H1 (cell line): ENCODE results near the gene ANKLE1. TPM values are rescaled to one million over a fixed set of nuclear protein-coding genes. Genes with fewer than 3 reads are reported as not detected.

ENCODE experiments used
- CTCF ChIA-PET: fragments of 300-600 bp; sonication (Branson Sonifier 250); formaldehyde crosslinking; loops from one replicate; lab custom pipeline; 2021; ENCODE audit not compliant: partially characterized antibody; lab: Charles Lee
- POLR2A ChIA-PET: fragments of 300-600 bp; sonication (Branson Sonifier 250); formaldehyde crosslinking; loops from one replicate; lab custom pipeline; 2021; ENCODE audit warnings: inconsistent platforms; ENCODE audit not compliant: partially characterized antibody; lab: Charles Lee
- DNase-seq, 2 experiments: peaks; one replicate each; pipeline versions ENCODE4 v3.0.0 to v3.0.0-alpha.2; 2010 to 2022; ENCODE audit warnings: low spot score in 2 of 2, low read depth in 1 of 2, mixed read lengths in 1 of 2
- FAIRE-seq: peaks from 2 replicates; lab custom pipeline; 2011; peaks lifted over from hg19 to GRCh38; lab: Jason Lieb, UNC
- H2AFZ ChIP-seq: 2 replicates; pipeline ENCODE4 v1.8.1; 2012; ENCODE audit warnings: low read length, inconsistent platforms
- H2AK5ac ChIP-seq: 2 replicates; pipeline ENCODE4 v1.6.1; 2013; ENCODE audit warnings: low read depth, low read length
- H2BK120ac ChIP-seq: replicated peaks from 2 replicates; pipeline ENCODE3; 2013; ENCODE audit warnings: low read depth, low read length, inconsistent platforms
- H2BK12ac ChIP-seq: 2 replicates; pipeline ENCODE4 v1.6.1; 2013; ENCODE audit warnings: low read depth, low read length
- H2BK15ac ChIP-seq: 2 replicates; pipeline ENCODE4 v1.6.1; 2013; ENCODE audit warnings: low read length
- H2BK20ac ChIP-seq: 2 replicates; pipeline ENCODE4 v1.6.1; 2013; ENCODE audit warnings: low read length
- H2BK5ac ChIP-seq: 2 replicates; pipeline ENCODE4 v1.6.1; 2013; ENCODE audit warnings: low read depth, low read length
- H3K14ac ChIP-seq: 2 replicates; pipeline ENCODE4 v1.6.1; 2013; ENCODE audit warnings: inconsistent platforms; ENCODE audit not compliant: insufficient read length
- H3K18ac ChIP-seq: 2 replicates; pipeline ENCODE4 v1.6.1; 2013; ENCODE audit warnings: low read length; ENCODE audit errors: extremely low read depth
- H3K23ac ChIP-seq: 2 replicates; pipeline ENCODE4 v1.6.1; 2013; ENCODE audit warnings: inconsistent platforms; ENCODE audit not compliant: insufficient read length
- H3K23me2 ChIP-seq: 2 replicates; pipeline ENCODE4 v1.6.1; 2013; ENCODE audit warnings: low read depth, low read length
- H3K27ac ChIP-seq: 2 replicates; pipeline ENCODE4 v1.6.1; 2011; ENCODE audit warnings: low read depth, low read length, inconsistent platforms
- H3K27me3 ChIP-seq, 4 experiments: replicated peaks in 1 of 4; 1 replicate in 1 of 4; 2 replicates in 3 of 4; pipeline versions ENCODE4 v1.6.1 to v1.8.1; 2011 to 2013; ENCODE audit warnings: low read length in 3 of 4, mild to moderate bottlenecking in 3 of 4, inconsistent platforms in 2 of 4, mixed read lengths in 2 of 4, moderate library complexity in 1 of 4; ENCODE audit not compliant: control insufficient read depth in 3 of 4, insufficient read depth in 3 of 4; ENCODE audit errors: extremely low read depth in 1 of 4
- H3K36me3 ChIP-seq, 4 experiments: 2 replicates each; pipeline versions ENCODE4 v1.6.1 to v1.8.1; 2011 to 2013; ENCODE audit warnings: mild to moderate bottlenecking in 4 of 4, low read length in 3 of 4, moderate library complexity in 2 of 4, control low read depth in 1 of 4, inconsistent platforms in 1 of 4; ENCODE audit not compliant: insufficient read depth in 4 of 4, control insufficient read depth in 2 of 4
- H3K4ac ChIP-seq: replicated peaks from 2 replicates; pipeline ENCODE3; 2013; ENCODE audit warnings: low read length, low read depth, mixed read lengths, inconsistent platforms; ENCODE audit not compliant: insufficient read length
- H3K4me1 ChIP-seq, 4 experiments: replicated peaks in 1 of 4; 1 replicate in 1 of 4; 2 replicates in 3 of 4; pipeline versions ENCODE4 v1.6.1 to v1.8.1; 2011 to 2013; ENCODE audit warnings: low read length in 3 of 4, inconsistent platforms in 2 of 4, mixed read lengths in 1 of 4; ENCODE audit not compliant: insufficient read depth in 4 of 4, control insufficient read depth in 3 of 4
- H3K4me2 ChIP-seq, 2 experiments: 2 replicates each; pipeline versions ENCODE4 v1.6.1 to v1.8.1; 2011 to 2013; ENCODE audit warnings: low read depth in 2 of 2, low read length in 2 of 2, control low read depth in 1 of 2, inconsistent platforms in 1 of 2, mild to moderate bottlenecking in 1 of 2; ENCODE audit not compliant: insufficient read depth in 1 of 2
- H3K4me3 ChIP-seq, 4 experiments: fragments of 200-600, 300-600 bp in 1 of 4; sonication (generic), shearing (Covaris generic), sonication (Bioruptor Twin) in 1 of 4; 2 replicates each; pipeline versions ENCODE4 v1.5.1 to v1.8.1; 2011 to 2016; ENCODE audit warnings: low read length in 4 of 4, low read depth in 3 of 4, control low read depth in 2 of 4, inconsistent platforms in 2 of 4, mild to moderate bottlenecking in 2 of 4, mixed read lengths in 1 of 4, moderate library complexity in 1 of 4; ENCODE audit not compliant: insufficient read depth in 2 of 4; ENCODE audit errors: extremely low read depth in 1 of 4
- H3K56ac ChIP-seq: replicated peaks from 2 replicates; pipeline ENCODE3; 2013; ENCODE audit warnings: low read depth, mild to moderate bottlenecking, mixed read lengths, low read length, inconsistent platforms; ENCODE audit not compliant: insufficient read length
- H3K79me1 ChIP-seq: 2 replicates; pipeline ENCODE4 v1.6.1; 2013; ENCODE audit warnings: low read depth, low read length, control low read depth
- H3K79me2 ChIP-seq, 2 experiments: 2 replicates each; pipeline versions ENCODE4 v1.6.1 to v1.8.1; 2012 to 2013; ENCODE audit warnings: low read length in 2 of 2, mild to moderate bottlenecking in 2 of 2, inconsistent platforms in 1 of 2; ENCODE audit not compliant: insufficient read depth in 2 of 2, control insufficient read depth in 1 of 2
- H3K9ac ChIP-seq, 4 experiments: replicated peaks in 1 of 4; 1 replicate in 1 of 4; 2 replicates in 3 of 4; pipeline versions ENCODE4 v1.6.1 to v1.8.1; 2011 to 2013; ENCODE audit warnings: low read depth in 3 of 4, low read length in 3 of 4, control low read depth in 2 of 4, mild to moderate bottlenecking in 2 of 4, moderate library complexity in 2 of 4, inconsistent platforms in 1 of 4; ENCODE audit errors: extremely low read depth in 1 of 4
- H3K9me3 ChIP-seq, 2 experiments: 2 replicates each; pipeline versions ENCODE4 v1.6.1 to v1.8.1; 2012 to 2013; ENCODE audit warnings: mild to moderate bottlenecking in 2 of 2, moderate library complexity in 2 of 2, control low read depth in 1 of 2, inconsistent platforms in 1 of 2, low read depth in 1 of 2, low read length in 1 of 2, mixed read lengths in 1 of 2; ENCODE audit not compliant: insufficient read depth in 2 of 2
- H4K20me1 ChIP-seq, 2 experiments: replicated peaks in 1 of 2; 2 replicates each; pipeline versions ENCODE3 to v1.8.1; 2011 to 2013; ENCODE audit warnings: inconsistent platforms in 2 of 2, low read length in 2 of 2, mild to moderate bottlenecking in 1 of 2; ENCODE audit not compliant: insufficient read depth in 2 of 2, control insufficient read depth in 1 of 2
- H4K5ac ChIP-seq: 2 replicates; pipeline ENCODE4 v1.6.1; 2013; ENCODE audit warnings: low read length, low read depth, mixed read lengths, inconsistent platforms; ENCODE audit not compliant: insufficient read length
- H4K8ac ChIP-seq: 2 replicates; pipeline ENCODE4 v1.8.0; 2013; ENCODE audit warnings: mild to moderate bottlenecking, moderate library complexity, low read length, inconsistent platforms; ENCODE audit not compliant: insufficient read depth; ENCODE audit errors: extremely low read depth
- H4K91ac ChIP-seq: replicated peaks from 2 replicates; pipeline ENCODE3; 2013; ENCODE audit warnings: low read length, mixed read lengths, inconsistent platforms; ENCODE audit not compliant: insufficient read length
- ATF2 ChIP-seq: IDR thresholded peaks from 2 replicates; pipeline ENCODE4 v1.6.1; 2012; ENCODE audit warnings: low read length, inconsistent platforms
- BCL11A ChIP-seq, 2 experiments: IDR thresholded peaks; one replicate each; pipeline ENCODE4 v1.6.1; 2011; ENCODE audit warnings: low read depth in 2 of 2, low read length in 2 of 2, mild to moderate bottlenecking in 2 of 2
- HDAC2 ChIP-seq, 2 experiments: fragments of 300-600 bp in 1 of 2; sonication (generic) in 1 of 2; IDR thresholded peaks; 2 replicates each; pipeline ENCODE4 v1.6.1; 2011 to 2012; ENCODE audit warnings: low read depth in 2 of 2, low read length in 2 of 2, mild to moderate bottlenecking in 2 of 2, moderate library complexity in 2 of 2, borderline replicate concordance in 1 of 2, inconsistent platforms in 1 of 2
- POLR2A ChIP-seq, 2 experiments: IDR thresholded peaks; 1 replicate in 1 of 2; 2 replicates in 1 of 2; pipeline ENCODE4 v1.6.1; 2011; ENCODE audit warnings: low read depth in 2 of 2, low read length in 2 of 2, mild to moderate bottlenecking in 2 of 2; ENCODE audit errors: control extremely low read depth in 1 of 2
- POLR2AphosphoS5 ChIP-seq: IDR thresholded peaks from 2 replicates; pipeline ENCODE4 v1.6.1; 2011; ENCODE audit warnings: low read depth, low read length
- RFX5 ChIP-seq: IDR thresholded peaks from 2 replicates; pipeline ENCODE4 v1.6.1; 2011; ENCODE audit warnings: low read depth, low read length, improper control_type of control experiment, borderline replicate concordance
- RXRA ChIP-seq: IDR thresholded peaks from 2 replicates; pipeline ENCODE4 v1.6.1; 2011; ENCODE audit warnings: low read depth, mild to moderate bottlenecking, low read length, moderate library complexity; ENCODE audit not compliant: insufficient read depth
- SIN3A ChIP-seq, 2 experiments: IDR thresholded peaks in 1 of 2; conservative IDR thresholded peaks in 1 of 2; 2 replicates each; pipeline ENCODE4 v1.6.1; 2011 to 2012; ENCODE audit warnings: low read length in 2 of 2, improper control_type of control experiment in 1 of 2, low read depth in 1 of 2, mild to moderate bottlenecking in 1 of 2
- SP1 ChIP-seq: IDR thresholded peaks from 2 replicates; pipeline ENCODE4 v1.6.1; 2011; ENCODE audit warnings: low read depth, low read length
- TBP ChIP-seq: IDR thresholded peaks from 2 replicates; pipeline ENCODE4 v1.6.1; 2011; ENCODE audit warnings: low read depth, low read length, improper control_type of control experiment
- WGBS, 2 experiments: shearing (Covaris generic) in 1 of 2; methylation state at CpG; one replicate each; pipeline versions ENCODE4 v1.1.6 to v1.1.7; 2013 to 2015; ENCODE audit warnings: low lambda C conversion rate in 2 of 2, mixed read lengths in 2 of 2, inconsistent platforms in 1 of 2, low coverage in 1 of 2, missing lambda C conversion rate in 1 of 2; ENCODE audit not compliant: insufficient replicate concordance in 2 of 2, insufficient coverage in 1 of 2, insufficient read length in 1 of 2; ENCODE audit errors: extremely low coverage in 1 of 2, missing lambda C conversion rate in 1 of 2; 5-methylcytosine and 5-hydroxymethylcytosine counted together
- polyA plus RNA-seq, 7 experiments: library from polyadenylated mRNA; depleted of rRNA in 3 of 7; stranded (reverse) in 5 of 7; unstranded in 2 of 7; fragments of >200 nt in 5 of 7; fragments of 200-250 nt in 2 of 7; gene quantifications; 1 replicate in 5 of 7; 2 replicates in 1 of 7; 4 replicates in 1 of 7; pipeline versions ENCODE4 v1.2.1 to v1.2.3, GENCODE V29; 2011 to 2013; ENCODE audit warnings: missing spikeins in 2 of 7, mixed read lengths in 2 of 7
- total RNA-seq: library from RNA; stranded (reverse); fragmentation: NEBNext Ultra II Directional; extraction: Animal tissue kit (Norgen Biotek cat#: 25700); gene quantifications from 2 replicates; pipeline ENCODE4 v1.2.1, GENCODE V29; 2021

Gene ANKLE1
- total and polyA plus RNA-seq, 2 of the 8 experiments (the other 6 are each of a cell fraction or from before 2014, with no cell fraction given) = 6.1 to 9.6 TPM

GRCh38 chr19:17234911-17235299, 46.8 kb upstream of the ANKLE1 start:
- H3K9ac ChIP-seq = peak overlapping the region in 3 of 4 experiments; percentile 49 to 66 (median 65); a peak in 6 of 7 replicates
- H3K79me1 ChIP-seq = peaks cover 17% of the 10 kb centered on the region
- H3K4ac ChIP-seq = peak overlapping the region; percentile 81
- peak overlapping the region; percentile 59 for H3K56ac ChIP-seq
- WGBS, 2 experiments = 10% methylated on average over 11 of the region's 11 CpGs; no CpG with 5 or more reads in 1 of the 2 experiments
- H4K8ac ChIP-seq = peak overlapping the region; percentile 79; the same call in 1 of the 2 replicates
- H2BK15ac ChIP-seq = no peak overlapping the region
- DNase-seq (peak in 1 of 2 experiments; percentile 90), FAIRE-seq (no peak)
- no peak overlapping the region for H3K23ac ChIP-seq
- no peak overlapping the region for H2BK12ac ChIP-seq
- H3K79me2 ChIP-seq = peaks cover 5 to 35% of the 10 kb centered on the region in 2 experiments; a peak in 3 of 4 replicates
- H3K27me3 ChIP-seq = no peaks in the 10 kb centered on the region
- no peak overlapping the region for H2AFZ ChIP-seq
- H3K4me3 ChIP-seq = peak overlapping the region; percentile 80 to 89 (median 86)
- peaks cover 3 to 11% (median 7%) of the 10 kb centered on the region in 4 experiments for H3K4me1 ChIP-seq
- H3K36me3 ChIP-seq = peaks cover 9 to 41% (median 13%) of the 10 kb centered on the region in 4 experiments
- no peak overlapping the region for H3K14ac ChIP-seq
- peak overlapping the region; percentile 64; the same call in 1 of the 2 replicates for H3K27ac ChIP-seq
- peak overlapping the region; percentile 90 to 92 for H3K4me2 ChIP-seq
- ChIA-PET CTCF (interaction anchor here (0.8 to 3.4 kb wide), 11 partner anchors 9 to 169 kb away, joined by 3 to 18 read pairs (median 5); partner anchors contain the start of genes BABAM1 and OCEL1), POLR2A (interaction anchor here (0.6 to 12.3 kb wide), 25 partner anchors 8 to 826 kb away, joined by 3 to 118 read pairs (median 4); partner anchors contain the start of genes ANKLE1, BABAM1, MRPL34 and NR2F6)
- H2BK5ac ChIP-seq = peak overlapping the region; percentile 93; the same call in 1 of the 2 replicates
- H4K5ac ChIP-seq = peak overlapping the region; percentile 91
- 0 out of 2 replicates have a peak overlapping the region, but pooled peaks have one; percentile 39 for H2AK5ac ChIP-seq
- H3K18ac ChIP-seq = peak overlapping the region; percentile 98
- peak overlapping the region; percentile 90 for H4K91ac ChIP-seq
- H3K23me2 ChIP-seq = peaks cover 4% of the 10 kb centered on the region; the same call in 1 of the 2 replicates
- H2BK20ac ChIP-seq = no peak overlapping the region
- no peaks in the 10 kb centered on the region for H3K9me3 ChIP-seq
- no peak overlapping the region for H2BK120ac ChIP-seq
- H4K20me1 ChIP-seq = peaks cover 9 to 19% of the 10 kb centered on the region in 2 experiments
- TF ChIP-seq POLR2AphosphoS5 (peak; percentile 46; the same call in 1 of the 2 replicates), POLR2A (IDR thresholded peaks at IDR 0.05; ENCODE audit: control extremely low read depth in 1 of 2, low read depth in 2 of 2, low read length in 2 of 2) (peak in 1 of 2 experiments; percentile 12; a peak in 1 of 3 replicates), SIN3A (conservative IDR thresholded peaks at IDR 0.05 in 1 of 2, IDR thresholded peaks at IDR 0.05 in 1 of 2; ENCODE audit: low read depth in 1 of 2, low read length in 2 of 2) (peak in 1 of 2 experiments; percentile 46; a peak in 1 of 4 replicates), TBP (no peak), HDAC2 (IDR thresholded peaks at IDR 0.05; ENCODE audit: borderline replicate concordance in 1 of 2, low read depth in 2 of 2, low read length in 2 of 2) (no peak), BCL11A (IDR thresholded peaks at IDR 0.05; ENCODE audit: low read depth in 2 of 2, low read length in 2 of 2) (no peak), SP1 (no peak), RXRA (no peak), RFX5 (no peak), ATF2 (no peak)
